D721Med (cell line): ENCODE measurements around the gene AP4B1.
"Not testable (repeated sequence)": the region's sequence is repeated elsewhere in the genome, so short reads cannot be mapped to it uniquely, and the experiment has no call there.

Source experiments
- DNase-seq: peaks from one replicate; pipeline ENCODE4 v3.0.0; 2011; ENCODE audit warnings: low spot score; ENCODE audit not compliant: insufficient read length
- FAIRE-seq: peaks from 2 replicates; lab custom pipeline; 2011; peaks lifted over from hg19 to GRCh38; lab: Jason Lieb, UNC
- TF ChIP-seq, protein P1 (sequence below): IDR thresholded peaks from 2 replicates; pipeline ENCODE4 v1.5.1; 2012; ENCODE audit warnings: mild to moderate bottlenecking, control low read depth; ENCODE audit not compliant: insufficient read depth; ENCODE audit errors: missing control alignments

The AP4B1 gene

DNA sequence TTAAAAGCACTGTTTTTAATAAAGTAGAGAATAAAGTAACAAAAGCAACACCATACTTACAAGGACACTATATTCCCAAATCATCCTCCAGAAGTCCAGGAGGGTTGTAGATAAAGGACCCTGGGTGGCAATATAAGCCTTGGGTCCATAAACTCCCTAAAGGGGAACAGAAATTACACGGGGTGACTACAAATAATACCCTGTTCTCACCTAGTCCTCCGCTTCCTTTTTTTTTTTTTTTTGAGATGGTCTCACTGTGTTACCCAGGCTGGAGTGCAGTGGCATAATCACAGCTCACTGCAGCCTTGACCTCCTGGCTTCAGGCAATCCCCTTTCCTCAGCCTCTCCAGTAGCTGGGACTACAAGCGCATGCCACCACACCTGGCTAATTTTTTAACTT lies 46.2 kb downstream of the AP4B1 start:
- TF ChIP-seq, protein P1, sequence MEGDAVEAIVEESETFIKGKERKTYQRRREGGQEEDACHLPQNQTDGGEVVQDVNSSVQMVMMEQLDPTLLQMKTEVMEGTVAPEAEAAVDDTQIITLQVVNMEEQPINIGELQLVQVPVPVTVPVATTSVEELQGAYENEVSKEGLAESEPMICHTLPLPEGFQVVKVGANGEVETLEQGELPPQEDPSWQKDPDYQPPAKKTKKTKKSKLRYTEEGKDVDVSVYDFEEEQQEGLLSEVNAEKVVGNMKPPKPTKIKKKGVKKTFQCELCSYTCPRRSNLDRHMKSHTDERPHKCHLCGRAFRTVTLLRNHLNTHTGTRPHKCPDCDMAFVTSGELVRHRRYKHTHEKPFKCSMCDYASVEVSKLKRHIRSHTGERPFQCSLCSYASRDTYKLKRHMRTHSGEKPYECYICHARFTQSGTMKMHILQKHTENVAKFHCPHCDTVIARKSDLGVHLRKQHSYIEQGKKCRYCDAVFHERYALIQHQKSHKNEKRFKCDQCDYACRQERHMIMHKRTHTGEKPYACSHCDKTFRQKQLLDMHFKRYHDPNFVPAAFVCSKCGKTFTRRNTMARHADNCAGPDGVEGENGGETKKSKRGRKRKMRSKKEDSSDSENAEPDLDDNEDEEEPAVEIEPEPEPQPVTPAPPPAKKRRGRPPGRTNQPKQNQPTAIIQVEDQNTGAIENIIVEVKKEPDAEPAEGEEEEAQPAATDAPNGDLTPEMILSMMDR: no peak
- no peak for DNase-seq
- no peak for FAIRE-seq

DNA sequence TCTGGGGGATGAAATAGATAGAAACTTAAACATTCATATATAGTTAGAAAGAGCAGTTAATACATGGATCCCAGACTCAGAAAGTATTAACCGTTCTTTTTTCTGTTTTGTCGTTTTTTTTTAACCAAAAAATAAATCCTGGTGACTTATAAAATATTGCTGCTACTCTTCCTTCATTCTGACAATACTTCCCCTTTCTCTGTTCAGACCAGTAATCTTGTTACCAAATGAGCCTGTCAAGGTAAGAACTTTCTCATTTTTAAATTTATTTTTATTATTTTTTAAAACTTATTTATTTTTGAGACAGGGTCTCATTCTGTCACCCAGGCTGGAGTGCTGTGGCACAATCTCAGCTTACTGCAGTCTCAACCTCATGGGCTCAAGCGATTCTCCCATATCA lies 46.8 kb downstream of the AP4B1 start:
- TF ChIP-seq, protein P1: no peak
- FAIRE-seq (no peak), DNase-seq (no peak)

DNA sequence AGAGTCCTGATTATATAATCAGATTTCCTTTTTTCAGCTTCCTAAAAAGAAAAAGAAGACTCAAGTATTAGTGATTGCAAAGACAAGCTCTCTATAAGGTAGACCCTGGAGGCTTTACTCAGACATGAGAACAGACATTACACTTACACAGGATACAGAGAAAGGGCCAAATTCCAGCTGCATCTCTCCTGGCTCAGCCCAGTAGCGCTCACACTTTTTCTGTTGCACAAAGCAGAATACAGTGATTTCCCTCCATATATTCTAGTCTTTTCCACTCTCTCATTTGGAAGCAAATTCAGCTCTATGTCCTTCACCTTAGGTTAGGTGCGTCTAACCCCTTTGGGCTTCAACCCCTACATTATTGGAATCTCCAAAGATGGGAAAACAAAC lies 48.2 kb downstream of the AP4B1 start:
- TF ChIP-seq, protein P1: no peak
- no peak for DNase-seq
- FAIRE-seq: no peak

DNA sequence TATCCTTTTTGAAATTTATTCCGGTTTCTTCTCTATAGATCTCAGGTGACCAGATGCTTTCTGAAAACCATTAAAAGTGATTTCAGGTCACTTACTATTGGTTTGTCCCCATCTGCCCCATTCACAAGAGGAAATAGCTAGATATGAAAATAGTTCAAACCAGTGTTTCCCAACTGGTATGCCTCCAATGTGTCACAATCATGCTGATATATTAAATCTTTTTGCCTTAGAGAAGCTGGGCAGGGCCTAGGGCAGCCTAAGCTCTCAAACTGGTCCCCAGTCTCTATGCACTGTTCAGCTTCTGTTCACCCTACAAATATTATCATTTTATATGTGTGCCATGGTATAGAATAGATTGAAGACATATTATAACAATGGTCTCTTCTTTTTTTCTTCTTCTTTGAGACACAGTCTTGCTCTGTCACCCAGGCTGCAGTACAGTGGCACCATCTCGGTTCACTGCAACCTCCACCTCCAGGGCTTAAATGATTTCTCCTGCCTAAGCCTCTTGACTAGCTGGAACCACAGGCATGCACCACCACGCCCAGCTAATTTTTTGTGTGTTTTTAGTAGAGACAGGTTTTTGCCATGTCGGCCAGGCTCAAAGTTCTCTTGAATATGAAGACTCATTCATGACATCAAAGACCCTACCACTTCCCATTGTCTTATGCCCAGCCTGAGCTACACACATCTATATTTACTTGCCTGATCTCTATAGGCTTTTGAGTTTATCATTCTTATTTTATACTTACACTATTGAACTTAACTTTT lies 48.8 kb downstream of the AP4B1 start:
- FAIRE-seq (no peak), DNase-seq (no peak)
- TF ChIP-seq, protein P1: no peak

DNA sequence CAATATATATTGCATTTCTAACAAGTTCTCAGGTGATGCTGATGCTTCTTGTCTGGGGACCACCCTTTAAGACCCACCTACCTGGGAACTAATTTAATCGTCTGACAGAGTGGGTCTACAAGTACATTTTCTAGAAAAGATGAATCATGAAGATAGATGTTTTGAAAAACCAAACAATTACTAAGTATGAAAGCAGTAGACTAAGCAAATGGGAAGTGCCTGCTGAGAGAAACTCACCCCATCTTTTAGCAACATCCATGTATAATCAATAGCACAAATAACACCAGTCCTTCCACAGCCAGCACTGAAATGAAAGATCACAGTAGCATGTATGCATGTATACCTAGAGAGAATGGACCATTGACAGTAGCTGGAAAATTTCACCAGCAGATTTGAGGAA lies 50.4 kb downstream of the AP4B1 start:
- FAIRE-seq (no peak), DNase-seq (no peak)
- TF ChIP-seq, protein P1: no peak

DNA sequence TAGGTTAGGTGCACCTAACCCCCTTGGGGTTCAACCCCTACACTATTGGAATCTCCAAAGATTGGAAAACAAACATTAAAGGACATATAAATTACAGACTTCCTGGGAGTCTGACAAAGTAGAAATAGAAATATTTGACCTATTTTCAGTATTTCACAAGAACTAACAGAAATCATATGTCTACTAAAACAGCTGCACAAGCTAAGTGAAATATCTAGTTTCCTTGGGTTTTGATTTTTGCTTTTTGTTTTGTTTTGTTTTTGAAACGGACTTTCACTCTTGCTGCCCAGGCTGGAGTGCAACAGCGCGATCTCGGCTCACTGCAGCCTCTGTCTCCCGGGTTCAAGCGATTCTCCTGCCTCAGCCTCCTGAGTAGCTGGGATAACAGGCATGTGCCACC lies 51.9 kb downstream of the AP4B1 start:
- DNase-seq, FAIRE-seq: not testable (repeated sequence)

DNA sequence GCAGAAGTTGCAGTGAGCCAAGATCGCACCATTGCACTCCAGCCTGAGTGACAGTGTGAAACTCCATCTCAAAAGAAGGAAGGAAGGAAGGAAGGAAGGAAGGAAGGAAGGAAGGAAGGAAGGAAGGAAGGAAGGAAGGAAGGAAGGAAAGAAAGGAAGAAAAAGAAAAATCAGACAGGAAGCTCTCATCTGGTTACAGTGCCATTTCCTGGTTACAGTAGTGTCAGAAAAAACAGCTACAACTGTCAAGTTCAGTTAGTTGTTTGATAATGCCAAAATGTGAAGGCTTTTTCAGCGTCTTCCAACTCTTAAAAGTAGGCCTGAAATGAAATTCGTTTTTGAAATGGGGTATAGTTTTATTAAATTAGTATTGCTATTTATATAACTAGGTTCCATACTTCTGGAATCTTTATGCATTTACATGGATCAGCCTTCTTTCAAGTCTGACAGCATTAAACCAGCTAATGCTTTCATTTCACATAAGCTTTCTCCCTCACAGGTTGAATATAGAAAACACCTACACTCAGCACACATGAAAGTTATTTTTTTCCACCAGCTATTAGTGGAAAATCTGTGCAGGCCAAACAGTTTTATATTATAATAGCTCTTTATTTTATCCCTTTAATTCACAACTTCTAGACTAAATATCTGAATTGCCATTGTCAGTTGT lies 54.3 kb downstream of the AP4B1 start:
- DNase-seq (no peak), FAIRE-seq (no peak)
- TF ChIP-seq, protein P1: no peak
